GM12878 (cell line): ENCODE results near the gene RPL3. TPM values are rescaled to one million over a fixed set of nuclear protein-coding genes. Genes with fewer than 3 reads are reported as not detected.

ENCODE experiments used
- ATAC-seq: fragments of 200-7000 bp; cut with Tn5 transposase; 3 replicates; pipeline ENCODE4 v1.9.1; 2020; ENCODE audit warnings: mild to moderate bottlenecking, moderate library complexity
- BruUV-seq: library from RNA; stranded (reverse); fragments of 400-500 nt; replicated peaks from 2 replicates; lab custom pipeline; 2021; lab: Mats Ljungman, UMichigan
- CTCF ChIA-PET: fragments of 300-600 bp; sonication (Branson Sonifier 250); formaldehyde crosslinking; extraction: SDS; loops from one replicate; lab custom pipeline; 2021; ENCODE audit warnings: inconsistent platforms; lab: Yijun Ruan, JAX
- POLR2A ChIA-PET: fragments of 350-600 bp; formaldehyde crosslinking; extraction: SDS; loops from one replicate; lab custom pipeline; 2021; ENCODE audit warnings: inconsistent platforms; lab: Charles Lee
- RAD21 ChIA-PET: fragments of 300-600 bp; sonication (Branson Sonifier 250); formaldehyde crosslinking; loops from one replicate; lab custom pipeline; 2023; ENCODE audit warnings: antibody characterized with exemption; ENCODE audit not compliant: unreplicated experiment; lab: Charles Lee
- SMC1A ChIA-PET: fragments of 300-600 bp; sonication (Branson Sonifier 250); formaldehyde crosslinking; loops from one replicate; lab custom pipeline; 2023; ENCODE audit not compliant: unreplicated experiment, uncharacterized antibody; lab: Charles Lee
- DNase-seq: peaks from one replicate; pipeline ENCODE4 v3.0.0-alpha.2; 2011; ENCODE audit warnings: low read depth, low spot score
- FAIRE-seq: peaks from 3 replicates; lab custom pipeline; 2011; peaks lifted over from hg19 to GRCh38; lab: Jason Lieb, UNC
- H2AFZ ChIP-seq: 2 replicates; pipeline ENCODE4 v1.6.0; 2011; ENCODE audit warnings: low read depth, low read length, control low read depth; ENCODE audit not compliant: control insufficient read depth
- H3K27ac ChIP-seq: 2 replicates; pipeline ENCODE4 v1.5.1; 2011; ENCODE audit warnings: control low read depth; ENCODE audit not compliant: control insufficient read depth, insufficient read depth
- H3K27me3 ChIP-seq, 2 experiments: replicated peaks in 1 of 2; 2 replicates each; pipeline versions ENCODE4 v1.6.0 to v1.6.1; 2011; ENCODE audit warnings: low read length in 1 of 2; ENCODE audit not compliant: control insufficient read depth in 2 of 2, insufficient read depth in 2 of 2
- H3K36me3 ChIP-seq, 2 experiments: 2 replicates each; pipeline ENCODE4 v1.5.1; 2011; ENCODE audit warnings: low read length in 1 of 2; ENCODE audit not compliant: control insufficient read depth in 2 of 2, insufficient read depth in 2 of 2
- H3K4me1 ChIP-seq: 2 replicates; pipeline ENCODE4 v1.6.1; 2011; ENCODE audit warnings: mild to moderate bottlenecking, low read length, moderate library complexity, mixed read lengths; ENCODE audit not compliant: control insufficient read depth, insufficient read depth
- H3K4me2 ChIP-seq: 2 replicates; pipeline ENCODE4 v1.6.0; 2011; ENCODE audit warnings: control low read depth; ENCODE audit not compliant: control insufficient read depth, insufficient read depth
- H3K4me3 ChIP-seq: fragments of 200-600 bp; sonication (generic); 2 replicates; pipeline ENCODE4 v1.5.1; 2016
- H3K79me2 ChIP-seq: 2 replicates; pipeline ENCODE4 v1.6.0; 2011; ENCODE audit warnings: low read length; ENCODE audit not compliant: control insufficient read depth, insufficient read depth
- H3K9ac ChIP-seq: 2 replicates; pipeline ENCODE4 v1.8.0; 2011; ENCODE audit warnings: low read length, control low read depth, mixed read lengths; ENCODE audit not compliant: control insufficient read depth, insufficient read depth
- H3K9me3 ChIP-seq: replicated peaks from 3 replicates; pipeline ENCODE4 v1.5.1; 2011; ENCODE audit warnings: mild to moderate bottlenecking, low read length; ENCODE audit not compliant: control insufficient read depth, insufficient read depth
- H4K20me1 ChIP-seq: 2 replicates; pipeline ENCODE4 v1.6.0; 2011; ENCODE audit not compliant: control insufficient read depth, insufficient read depth
- EED ChIP-seq: sonication (generic); IDR thresholded peaks from 2 replicates; pipeline ENCODE4 v1.6.1; 2016; ENCODE audit warnings: antibody characterized with exemption, low read depth
- EGR1 ChIP-seq, 2 experiments: IDR thresholded peaks; 1 replicate in 1 of 2; 2 replicates in 1 of 2; pipeline ENCODE4 v1.6.1; 2011 to 2012; ENCODE audit warnings: low read depth in 2 of 2, low read length in 2 of 2, borderline replicate concordance in 1 of 2, mild to moderate bottlenecking in 1 of 2, moderate library complexity in 1 of 2
- HDAC2 ChIP-seq: fragments of 200-600 bp; sonication (generic); IDR thresholded peaks from 2 replicates; pipeline ENCODE4 v1.6.1; 2017
- IRF5 ChIP-seq: fragments of 450-650 bp; IDR thresholded peaks from 2 replicates; pipeline ENCODE4 v1.6.1; 2017; ENCODE audit warnings: borderline replicate concordance
- WGBS: methylation state at CpG from one replicate; pipeline ENCODE4 v1.1.6; 2016; ENCODE audit warnings: low lambda C conversion rate; ENCODE audit not compliant: insufficient replicate concordance, insufficient coverage; ENCODE audit errors: missing lambda C conversion rate; 5-methylcytosine and 5-hydroxymethylcytosine counted together
- in situ Hi-C: fragments of 300-500 bp; cut with MboI; formaldehyde crosslinking; loops from 9 replicates; pipeline ENCODE4 v1.14.3; 2018; ENCODE audit warnings: mixed read lengths
- intact Hi-C: fragments of 100-400 bp; cut with micrococcal nuclease; formaldehyde crosslinking; loops from one replicate; pipeline ENCODE4 v1.14.2; 2022; ENCODE audit not compliant: unreplicated experiment
- polyA plus RNA-seq, 11 experiments: library from polyadenylated mRNA; depleted of rRNA in 4 of 11; unstranded in 6 of 11; stranded (reverse) in 5 of 11; fragments of >200 nt; fragmentation: Nextera tagmentation in 4 of 11; fragmentation: Illumina TruSeq in 1 of 11; extraction: Ambion mirVana in 4 of 11; extraction: Trizol in 1 of 11; gene quantifications; 1 replicate in 1 of 11; 2 replicates in 10 of 11; pipeline versions ENCODE4 v1.2.1 to v1.2.3, GENCODE V29; 2011 to 2016; ENCODE audit warnings: inconsistent platforms in 2 of 11, missing spikeins in 2 of 11, low read depth in 1 of 11
- total RNA-seq, 4 experiments: library from RNA; depleted of rRNA in 3 of 4; stranded (reverse); fragments of >200 nt in 3 of 4; fragmentation: Illumina TruSeq in 1 of 4; extraction: Trizol in 1 of 4; gene quantifications; 2 replicates each; pipeline versions ENCODE4 v1.2.1 to v1.2.3, GENCODE V29; 2013 to 2021

The RPL3 gene
- total and polyA plus RNA-seq, 10 of the 15 experiments (the other 5 are each of a cell fraction or from before 2014, with no cell fraction given): 1,534 to 6,791 (median 3,992) TPM

- no TSS peak for BruUV-seq
Observed at GRCh38 chr22:39303358-39303757, 16.1 kb downstream of the RPL3 start.

More at GRCh38 chr22:39303358-39303757, 16.1 kb downstream of the RPL3 start:
- Histone ChIP-seq H3K27ac (no peak overlapping the region), H2AFZ (no peak overlapping the region), H3K4me3 (no peak overlapping the region), H3K4me2 (no peak overlapping the region), H3K9me3 (no peaks in the 10 kb centered on the region)
- no peak for ATAC-seq
- FAIRE-seq: no peak
- no peak for TF ChIP-seq EED
- TF ChIP-seq IRF5: no peak
- no peak for TF ChIP-seq HDAC2
- TF ChIP-seq EGR1 (IDR thresholded peaks at IDR 0.05; ENCODE audit: borderline replicate concordance in 1 of 2, low read depth in 2 of 2, low read length in 2 of 2): no peak
- TF ChIP-seq, all 136 proteins: peak for 0
- H3K36me3 ChIP-seq: no peaks in the 10 kb centered on the region
- no peaks in the 10 kb centered on the region for H4K20me1 ChIP-seq
- 83% methylated on average over 11 of the region's 11 CpGs for WGBS
- intact Hi-C loops: no loop called here
- RAD21 ChIA-PET: interaction anchor here (1.5 to 1.7 kb wide), 2 partner anchors 132 to 133 kb away, joined by 4 to 7 read pairs; no protein-coding TSS in a partner anchor
- no peaks in the 10 kb centered on the region for H3K27me3 ChIP-seq
- no peak for DNase-seq
- POLR2A ChIA-PET: interaction anchor here (1.7 kb wide), 1 partner anchor 12 kb away, joined by 8 read pairs; no protein-coding TSS in a partner anchor
- peaks cover 16% of the 10 kb centered on the region for H3K4me1 ChIP-seq
- CTCF ChIA-PET: interaction anchor here (1.4 to 5.2 kb wide), 4 partner anchors 13 to 132 kb away, joined by 5 to 57 read pairs (median 8); no protein-coding TSS in a partner anchor
- in situ Hi-C loops: no loop called here
- H3K79me2 ChIP-seq: no peaks in the 10 kb centered on the region
- SMC1A ChIA-PET: interaction anchor here (0.7 to 1.3 kb wide), 6 partner anchors 12 to 136 kb away, joined by 3 to 5 read pairs (median 4); no protein-coding TSS in a partner anchor
- H3K9ac ChIP-seq: no peak overlapping the region
